HG02610 (cell line): ENCODE measurements around the gene IFIT5.
"Not testable (repeated sequence)": the region's sequence is repeated elsewhere in the genome, so short reads cannot be mapped to it uniquely, and the experiment has no call there.

ENCODE experiments used
- ATAC-seq: cut with Tn5 transposase; IDR thresholded peaks from one replicate; pipeline ENCODE4 v1.9.1; 2021; ENCODE audit warnings: mild to moderate bottlenecking, moderate library complexity; ENCODE audit not compliant: unreplicated experiment

Gene IFIT5, protein sequence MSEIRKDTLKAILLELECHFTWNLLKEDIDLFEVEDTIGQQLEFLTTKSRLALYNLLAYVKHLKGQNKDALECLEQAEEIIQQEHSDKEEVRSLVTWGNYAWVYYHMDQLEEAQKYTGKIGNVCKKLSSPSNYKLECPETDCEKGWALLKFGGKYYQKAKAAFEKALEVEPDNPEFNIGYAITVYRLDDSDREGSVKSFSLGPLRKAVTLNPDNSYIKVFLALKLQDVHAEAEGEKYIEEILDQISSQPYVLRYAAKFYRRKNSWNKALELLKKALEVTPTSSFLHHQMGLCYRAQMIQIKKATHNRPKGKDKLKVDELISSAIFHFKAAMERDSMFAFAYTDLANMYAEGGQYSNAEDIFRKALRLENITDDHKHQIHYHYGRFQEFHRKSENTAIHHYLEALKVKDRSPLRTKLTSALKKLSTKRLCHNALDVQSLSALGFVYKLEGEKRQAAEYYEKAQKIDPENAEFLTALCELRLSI

DNA sequence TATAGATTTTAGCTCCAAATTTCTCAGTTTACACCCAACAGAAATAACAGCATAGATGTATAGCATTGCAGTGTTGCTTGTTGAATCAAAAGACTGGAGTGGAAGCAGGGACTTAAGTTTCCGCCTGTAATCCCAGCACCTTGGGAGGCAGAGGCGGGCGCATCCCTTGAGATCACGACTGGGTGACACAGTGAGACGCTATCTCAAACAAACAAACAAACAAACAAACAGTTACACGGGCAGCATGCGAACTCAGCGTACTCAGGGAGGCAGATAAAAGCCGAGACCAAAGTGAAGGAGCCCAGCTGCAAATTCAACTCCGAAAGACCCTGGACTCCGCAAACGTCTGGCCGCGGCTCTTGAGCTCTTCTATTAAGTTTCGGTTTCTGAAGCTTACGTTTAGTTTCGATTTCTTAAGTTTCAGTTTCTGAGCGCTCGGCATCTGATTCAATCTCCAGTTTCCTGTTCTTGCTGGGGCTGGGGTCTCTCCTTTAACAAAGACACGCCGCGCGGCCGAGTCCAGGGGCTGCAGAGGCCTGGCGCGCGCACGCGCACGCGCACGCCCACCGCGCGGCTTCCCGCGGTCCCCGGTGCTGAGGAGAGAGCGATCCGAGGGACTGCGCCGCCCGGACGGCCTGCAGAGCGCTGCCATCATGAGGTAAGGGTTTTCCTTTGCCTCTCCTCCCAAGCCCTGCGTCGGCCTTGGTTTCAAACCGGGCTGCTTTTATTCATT is at the start of gene IFIT5:
Gene IFIT5, plus strand, starts transcription at position 423 of the 733 bp plus-strand sequence. Its CDS starts 231 bp downstream, at position 654.
- ATAC-seq, result peak; percentile 66

DNA sequence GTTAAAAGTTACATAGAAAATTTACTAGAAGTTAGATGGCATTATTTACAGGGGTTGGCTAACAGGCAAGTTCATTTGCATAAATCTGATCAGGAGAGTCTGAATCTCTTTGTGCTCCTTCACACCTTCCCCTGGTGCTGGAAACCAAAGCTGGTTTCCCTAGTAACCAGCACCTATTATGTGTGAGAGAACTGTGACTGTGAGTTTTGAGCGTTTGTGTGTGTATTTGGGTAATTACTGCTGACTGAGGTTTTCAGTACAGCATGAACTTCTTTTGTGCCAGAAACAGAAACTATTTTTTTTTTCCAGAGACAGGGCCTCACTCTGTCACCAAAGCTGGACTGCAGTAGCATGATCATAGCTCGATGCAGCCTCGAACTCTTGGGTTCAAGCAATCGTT is 46.8 kb upstream of the IFIT5 start:
- ATAC-seq, result peak; percentile 77

DNA sequence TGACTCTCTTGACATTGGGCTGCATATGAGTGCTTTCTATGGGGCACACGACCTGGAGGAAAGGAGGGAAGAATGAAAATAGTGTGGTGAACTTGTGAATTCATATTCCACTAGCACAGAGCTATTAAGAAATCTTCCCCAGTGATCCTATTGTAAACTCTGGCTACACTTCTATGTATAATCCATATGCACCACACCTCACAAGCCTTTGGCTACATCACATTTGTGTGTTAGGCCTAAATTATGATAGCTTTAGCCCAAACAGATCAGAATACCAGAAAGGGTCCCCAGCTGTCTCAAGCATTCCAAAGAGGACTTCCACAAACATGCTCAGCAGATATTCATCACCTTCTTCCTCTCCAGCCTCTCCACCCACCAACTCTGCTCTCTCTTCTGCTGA is 46.2 kb upstream of the IFIT5 start:
- no peak for ATAC-seq

DNA sequence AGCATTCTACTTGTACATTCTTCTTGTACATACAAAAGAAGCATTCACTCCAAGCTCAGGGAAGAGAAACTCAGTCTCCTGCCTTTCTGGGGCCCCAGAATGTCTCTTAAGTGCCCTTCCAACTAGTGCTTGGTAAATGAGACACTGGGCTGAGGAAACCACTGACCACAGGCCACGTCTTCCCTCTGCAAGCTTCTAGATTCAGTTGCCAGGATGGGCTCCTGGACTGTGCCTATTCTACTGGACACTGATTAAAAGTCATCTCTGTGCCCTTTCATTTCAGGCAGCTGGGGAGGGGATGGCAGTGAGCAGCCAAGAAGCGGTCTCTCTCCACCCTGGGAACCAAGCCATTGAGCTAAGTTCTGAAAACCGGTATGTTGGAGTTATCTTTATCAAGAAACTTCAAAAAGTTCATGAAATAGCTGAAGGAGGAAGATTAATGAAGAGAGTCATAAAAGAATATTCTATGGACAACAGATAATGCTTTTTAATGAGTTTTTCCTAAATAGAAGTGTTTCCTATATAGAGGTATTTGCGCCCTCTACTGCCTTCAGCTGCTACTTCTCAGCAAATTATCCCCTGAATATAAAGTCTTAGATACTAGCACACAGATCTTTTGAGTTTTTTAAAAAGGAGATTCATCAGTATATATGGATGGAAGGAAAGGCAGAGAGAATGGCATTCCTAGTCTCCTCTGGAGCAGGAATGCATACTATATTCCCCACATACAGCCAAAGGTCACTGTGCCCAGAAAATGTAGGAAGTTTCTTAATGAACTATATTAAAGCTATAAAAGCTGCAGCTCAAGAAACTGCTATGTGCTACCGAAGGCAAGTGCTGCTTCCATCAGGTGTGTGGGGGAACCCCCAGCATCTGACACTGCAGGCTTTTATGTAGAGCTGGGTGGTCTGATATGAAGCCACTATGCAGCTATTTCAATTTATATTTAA is 44.9 kb upstream of the IFIT5 start:
- ATAC-seq, result no peak

DNA sequence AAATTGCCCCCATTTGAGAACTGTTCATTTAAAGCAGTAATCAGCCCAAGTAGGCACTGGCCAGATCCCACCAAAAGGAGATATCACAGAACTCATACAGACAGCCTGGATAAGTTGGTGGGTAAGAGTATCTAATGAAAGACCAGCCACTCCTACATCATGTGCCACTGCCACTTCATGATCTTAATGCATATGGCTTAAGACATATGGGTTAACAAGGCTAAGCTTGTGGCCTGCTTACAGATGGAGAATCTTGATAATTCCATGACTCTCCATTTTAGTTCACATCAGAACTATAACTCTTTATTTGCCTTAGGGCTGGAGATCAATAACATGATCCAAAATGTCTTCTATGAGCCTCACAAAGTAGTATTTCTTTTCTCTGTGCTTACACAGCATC is 43.3 kb upstream of the IFIT5 start:
- ATAC-seq, result no peak

DNA sequence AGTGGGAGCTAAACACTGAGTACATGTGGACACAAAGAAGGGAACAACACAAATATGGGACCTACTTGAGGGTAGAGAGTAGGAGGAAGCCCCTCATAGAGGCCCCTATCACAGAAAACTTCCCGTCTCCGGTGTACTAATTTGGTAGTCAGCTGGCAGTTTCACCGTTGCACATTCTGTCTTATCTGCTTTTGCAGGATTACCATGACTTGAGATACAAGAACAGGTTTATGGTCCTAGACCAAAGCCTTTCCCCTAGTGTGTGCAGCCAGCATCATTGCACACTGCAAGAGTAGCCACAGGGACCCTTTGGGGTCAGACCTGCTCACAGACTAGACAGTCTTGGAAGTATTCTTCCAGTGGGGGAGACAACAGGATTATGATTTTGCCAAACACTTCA is 42.4 kb upstream of the IFIT5 start:
- ATAC-seq, result no peak

DNA sequence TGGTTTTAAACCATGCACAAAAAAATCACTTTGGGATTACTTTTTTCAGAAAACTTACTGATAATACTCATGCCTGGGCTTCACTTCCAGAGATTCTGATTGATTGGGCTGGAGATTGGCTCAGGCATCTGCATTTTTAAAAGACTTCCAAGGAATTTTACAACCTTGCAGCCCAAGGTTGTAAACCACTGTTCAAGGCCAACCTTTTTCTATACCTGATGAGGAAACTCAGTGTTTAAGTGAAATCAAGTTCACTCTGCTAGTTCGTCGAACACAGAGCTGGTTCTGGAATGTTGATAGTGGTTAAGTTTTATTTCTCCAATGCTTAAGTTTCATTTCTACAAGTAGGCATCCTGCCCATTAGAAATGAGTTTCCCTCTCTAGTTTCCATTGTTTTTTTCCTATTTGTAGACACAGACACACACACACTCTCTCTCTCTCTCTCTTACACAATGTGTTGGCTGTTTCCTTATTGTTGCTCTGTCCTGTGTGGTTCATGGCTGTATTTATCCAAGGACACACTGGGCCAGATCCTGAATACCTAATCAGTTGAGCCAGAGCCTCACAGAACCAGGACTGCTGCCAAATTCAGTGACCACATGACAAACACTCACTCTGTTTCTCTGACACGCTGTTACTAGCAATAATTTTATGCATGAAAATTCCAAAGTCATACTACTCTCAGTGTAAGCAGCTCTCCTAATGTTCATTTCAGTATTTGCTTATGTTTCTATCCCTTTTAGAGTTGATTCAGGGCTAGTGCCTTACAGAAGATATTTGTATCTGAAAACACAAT is 40.3 kb upstream of the IFIT5 start:
- no peak for ATAC-seq

DNA sequence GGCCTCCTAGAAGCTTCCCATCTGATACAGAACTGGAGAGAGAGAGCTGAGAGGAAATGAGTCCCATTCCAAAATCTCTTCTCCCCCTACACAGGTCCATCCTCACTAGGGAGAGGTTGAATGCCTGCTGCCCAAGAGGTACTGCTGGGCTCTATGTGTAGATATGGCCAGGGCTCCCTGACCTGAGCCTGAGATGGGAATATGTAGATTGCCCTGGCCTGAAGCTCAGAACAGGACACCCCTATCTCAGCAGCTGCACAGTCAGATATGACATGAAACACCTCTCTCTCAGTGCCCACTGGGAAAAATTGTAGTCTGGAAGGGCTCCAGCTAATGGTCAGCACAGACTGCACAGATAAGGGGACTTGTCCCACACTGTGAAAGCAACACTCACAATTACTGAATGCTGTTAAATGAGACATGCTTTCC is 39.6 kb upstream of the IFIT5 start:
- no peak for ATAC-seq

DNA sequence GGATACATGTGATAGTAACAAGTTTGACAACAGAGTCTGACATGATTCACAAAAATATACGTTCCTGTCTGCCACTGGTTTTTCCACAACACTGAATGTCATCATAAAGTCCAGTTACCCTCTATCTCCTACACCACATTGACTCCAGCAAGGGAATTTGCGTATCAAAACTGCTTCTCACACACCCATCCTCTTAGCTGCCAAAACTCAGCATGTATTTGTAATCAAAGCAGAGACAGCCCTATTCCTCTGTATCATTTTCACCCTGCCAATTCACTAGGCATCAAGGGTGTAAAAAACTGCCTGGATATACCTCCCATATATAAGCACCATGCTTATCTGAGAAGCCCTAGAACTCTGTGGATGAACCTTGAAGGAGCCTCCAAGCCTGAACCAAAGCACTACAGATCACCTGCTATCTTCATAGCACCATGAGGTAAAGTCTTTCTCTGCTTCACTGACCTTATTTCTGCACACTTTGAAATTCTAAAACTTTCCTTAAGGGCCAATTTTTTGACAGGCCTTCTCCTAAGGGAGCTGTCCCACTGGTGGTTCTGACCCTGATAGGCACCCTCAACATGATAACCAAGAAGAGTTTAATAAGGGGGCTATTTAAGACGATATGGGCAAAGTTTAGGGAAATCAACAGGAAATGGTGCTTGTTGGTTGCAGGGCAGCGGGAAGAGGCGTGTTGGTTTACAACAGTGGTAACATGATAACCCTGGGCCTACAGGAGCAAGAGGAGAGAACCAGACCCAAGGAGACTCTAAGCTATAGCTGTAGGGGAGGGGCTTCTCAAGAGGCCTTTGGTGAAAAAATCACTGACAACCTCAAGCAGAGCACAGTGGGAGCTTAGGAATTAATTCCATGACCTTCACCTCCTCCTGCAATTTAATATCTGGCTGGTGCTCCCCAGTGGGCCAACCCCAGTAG is 36.4 kb upstream of the IFIT5 start, which contains the start of gene IFIT1B:
Gene IFIT1B, plus strand, starts transcription at position 352 of the 933 bp plus-strand sequence. Its CDS starts 80 bp downstream, at position 432.
- no peak for ATAC-seq

DNA sequence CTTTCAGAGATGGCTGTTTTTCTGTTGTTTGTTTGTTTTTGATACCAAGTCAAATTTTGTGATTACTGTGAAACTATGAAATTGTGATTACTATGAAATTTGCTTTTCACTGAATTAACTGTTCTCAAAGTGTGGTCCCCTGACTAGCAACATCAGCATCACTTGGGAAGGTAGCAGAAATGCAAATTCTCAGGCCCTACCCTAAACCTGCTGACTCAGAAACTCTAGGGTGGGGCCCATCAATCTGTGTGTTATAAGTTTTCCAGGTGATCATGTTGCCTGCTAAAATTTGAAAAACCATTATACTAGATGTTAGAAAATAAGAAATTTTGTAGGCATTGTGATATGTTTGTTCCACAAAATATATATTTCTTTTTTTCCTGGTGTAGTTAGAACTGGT is 35.3 kb upstream of the IFIT5 start:
- no peak for ATAC-seq

DNA sequence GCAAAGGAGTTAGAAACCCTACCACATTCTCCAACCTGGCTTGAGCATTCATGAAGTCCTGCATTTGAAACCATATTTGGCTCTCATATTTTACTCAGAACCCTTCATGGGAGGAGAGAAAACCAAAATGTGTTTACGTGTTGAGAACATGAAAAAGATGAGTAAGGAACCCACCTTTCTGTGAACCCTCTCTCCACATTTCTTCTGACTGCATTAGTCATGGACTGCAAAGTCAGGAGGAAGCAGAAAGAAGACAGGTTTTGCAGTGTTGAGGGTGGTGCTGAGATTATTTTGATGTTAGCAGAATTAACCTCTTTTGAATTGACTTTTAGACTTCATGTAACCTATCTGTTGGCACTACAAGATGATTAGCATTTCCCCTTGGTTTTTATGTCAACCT is 31.6 kb upstream of the IFIT5 start:
- no peak for ATAC-seq

DNA sequence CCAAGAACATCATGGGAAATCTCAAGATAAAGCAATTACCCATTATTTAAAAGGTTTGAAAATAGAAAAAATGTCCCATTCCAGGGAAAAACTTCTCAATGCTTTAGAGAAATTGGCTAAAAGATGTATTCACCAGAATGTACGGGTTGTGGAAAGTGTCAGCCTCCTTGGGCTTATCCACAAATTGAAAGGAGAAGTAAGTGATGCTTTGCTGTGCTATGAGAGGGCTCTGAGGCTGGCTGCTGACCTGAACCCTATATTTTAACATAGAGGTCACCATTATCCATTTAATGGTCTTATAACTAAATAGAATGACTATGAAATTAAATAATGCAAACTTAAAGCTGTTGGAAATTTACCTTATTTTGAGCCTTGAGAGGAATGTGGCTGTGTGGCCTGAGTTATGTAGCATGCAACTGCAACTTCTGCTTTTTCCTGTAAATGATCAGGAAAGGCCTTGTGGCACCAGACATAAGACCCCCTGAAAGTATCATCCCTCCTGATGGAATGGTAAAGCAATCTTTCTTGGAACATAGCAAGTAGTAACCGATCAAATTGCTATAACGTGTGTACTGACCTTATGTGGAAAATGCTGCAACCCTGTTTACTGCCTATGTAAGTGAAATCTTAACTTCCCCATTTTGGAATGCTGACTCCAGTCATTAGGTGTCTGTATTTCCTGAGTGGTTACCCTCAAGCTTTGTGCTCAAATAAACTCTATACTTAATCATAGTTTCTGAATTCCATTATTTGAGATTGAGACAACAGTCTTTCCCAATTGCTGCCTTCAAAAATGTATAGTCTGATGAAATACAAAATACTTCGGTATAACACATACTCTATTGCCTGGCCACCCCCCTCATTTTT is 29.7 kb upstream of the IFIT5 start:
- ATAC-seq, result no peak

DNA sequence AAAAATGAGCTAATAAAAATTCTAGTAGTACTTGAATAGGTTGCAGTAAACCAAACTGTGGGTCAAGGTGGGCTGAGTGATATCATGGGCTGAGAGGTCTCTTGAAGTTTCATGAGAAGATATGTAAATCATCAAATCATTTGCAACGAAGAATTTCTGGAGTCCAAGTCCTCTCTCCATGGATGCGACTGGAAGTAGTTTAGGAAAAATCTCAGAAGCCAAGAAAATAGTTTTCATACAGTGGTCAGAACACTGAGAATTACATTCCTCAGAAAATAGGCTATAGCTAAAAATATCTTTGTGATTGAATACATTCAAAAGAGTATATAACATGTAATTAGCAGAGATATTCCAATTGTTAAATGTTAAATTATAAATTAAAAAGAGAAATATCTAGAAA is 25.6 kb upstream of the IFIT5 start:
- ATAC-seq, result no peak

DNA sequence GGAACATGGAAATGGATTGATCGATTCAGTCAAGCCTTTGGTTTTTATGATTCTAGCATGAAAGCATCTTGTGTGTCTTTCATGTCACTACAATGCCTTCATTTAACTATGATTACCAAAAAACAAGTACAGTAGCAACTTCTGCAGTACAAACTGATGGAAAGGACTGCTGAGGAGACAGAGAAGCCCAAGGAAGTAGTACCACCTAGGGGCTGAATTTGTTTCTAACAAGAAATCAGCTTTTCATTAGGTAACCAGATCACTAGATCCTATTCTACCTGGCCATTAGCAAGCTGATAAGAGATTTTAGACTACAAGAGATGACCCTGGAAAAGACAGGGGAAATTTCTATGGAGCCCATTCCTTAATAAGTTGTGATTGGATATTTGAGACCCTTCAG is 25.1 kb upstream of the IFIT5 start:
- no peak for ATAC-seq

DNA sequence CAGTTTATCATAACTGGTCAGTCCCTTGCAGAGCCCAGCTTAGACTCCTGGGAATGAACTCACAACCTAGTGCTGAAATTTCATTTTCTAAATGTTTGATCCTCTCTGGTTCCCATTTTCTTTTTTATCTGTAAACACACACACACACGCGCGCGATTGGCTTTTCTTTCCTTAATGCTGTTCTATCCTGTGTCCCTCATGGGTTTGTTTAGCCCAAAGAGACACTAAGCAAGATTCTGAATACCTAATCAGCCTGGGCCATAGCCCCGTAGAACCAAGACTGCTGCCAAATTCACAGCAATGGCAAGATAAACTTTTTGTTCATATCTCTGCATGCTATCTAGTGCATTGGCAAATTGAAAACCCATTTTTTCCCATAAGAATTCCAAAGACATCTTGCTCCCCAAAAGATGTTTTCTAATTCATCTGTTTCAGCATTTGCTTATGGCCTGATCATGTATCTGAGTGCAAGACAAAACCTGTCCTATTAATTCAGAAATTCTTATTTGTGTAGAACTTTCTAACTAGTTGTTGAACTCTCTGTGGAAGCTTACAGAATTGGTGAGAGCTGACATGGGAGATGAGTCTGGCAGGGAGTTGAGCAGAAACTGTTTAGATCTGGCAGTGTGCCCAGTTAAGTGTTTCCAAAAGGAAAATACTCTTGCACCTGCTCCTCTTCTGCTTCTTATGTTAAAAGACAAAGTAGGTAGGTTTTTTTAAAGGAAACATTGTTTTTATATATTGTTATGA is 23.7 kb upstream of the IFIT5 start:
- no peak for ATAC-seq

DNA sequence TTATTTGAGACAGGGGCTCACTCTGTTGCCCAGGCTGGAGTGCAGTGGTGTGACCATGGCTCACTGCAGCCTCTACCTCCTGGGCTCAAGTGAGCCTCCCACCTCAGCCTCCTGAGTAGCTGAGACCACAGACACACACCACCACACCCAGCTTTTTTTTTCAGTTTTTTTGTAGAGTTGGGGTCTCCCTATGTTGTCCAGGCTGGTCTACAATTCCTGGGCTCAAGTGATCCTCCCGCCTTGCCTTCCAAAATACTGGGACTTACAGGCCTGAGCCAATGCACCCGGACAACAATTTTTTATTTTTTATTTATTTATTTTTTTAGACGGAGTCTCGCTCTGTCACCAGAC is 23.2 kb upstream of the IFIT5 start:
- not testable (repeated sequence) for ATAC-seq
